Fibroblast of lung (primary cell): ENCODE results near the gene TOMM70. TPM values are rescaled to one million over a fixed set of nuclear protein-coding genes. Genes with fewer than 3 reads are reported as not detected.
"Not testable (repeated sequence)": the region's sequence is repeated elsewhere in the genome, so short reads cannot be mapped to it uniquely, and the experiment has no call there.

Experiments
- DNase-seq, 2 donors: peaks; one replicate each; pipeline versions ENCODE4 v3.0.0 to v3.0.0-alpha.2; 2010; ENCODE audit warnings: low read depth in 2 of 2
- H2AFZ ChIP-seq: 2 replicates; pipeline ENCODE4 v1.5.1; 2012; ENCODE audit warnings: low read length, control low read depth, inconsistent platforms
- H3K27ac ChIP-seq: 2 replicates; pipeline ENCODE4 v1.5.1; 2011; ENCODE audit warnings: low read length, control low read depth; ENCODE audit not compliant: insufficient read depth
- H3K27me3 ChIP-seq: 2 replicates; pipeline ENCODE4 v1.5.1; 2011; ENCODE audit warnings: mild to moderate bottlenecking, low read length; ENCODE audit not compliant: control insufficient read depth, insufficient read depth
- H3K36me3 ChIP-seq: 2 replicates; pipeline ENCODE4 v1.5.1; 2011; ENCODE audit warnings: low read length; ENCODE audit not compliant: control insufficient read depth, insufficient read depth
- H3K4me1 ChIP-seq: 2 replicates; pipeline ENCODE4 v1.5.1; 2011; ENCODE audit warnings: low read length; ENCODE audit not compliant: control insufficient read depth, insufficient read depth; ENCODE audit errors: extremely low read depth
- H3K4me2 ChIP-seq: 2 replicates; pipeline ENCODE4 v1.5.1; 2011; ENCODE audit warnings: low read length, control low read depth; ENCODE audit not compliant: insufficient read depth; ENCODE audit errors: extremely low read depth
- H3K4me3 ChIP-seq, 4 experiments: fragments of 200-600 bp in 1 of 4; sonication (generic) in 1 of 4; replicated peaks in 1 of 4; 2 replicates each; pipeline ENCODE4 v1.5.1; 2011 to 2016; ENCODE audit warnings: low read length in 4 of 4, low read depth in 3 of 4, mild to moderate bottlenecking in 3 of 4, control low read depth in 2 of 4, inconsistent platforms in 1 of 4, mixed read lengths in 1 of 4; ENCODE audit not compliant: insufficient read depth in 1 of 4; ENCODE audit errors: control extremely low read depth in 1 of 4
- H3K79me2 ChIP-seq: 2 replicates; pipeline ENCODE4 v1.5.1; 2012; ENCODE audit warnings: mild to moderate bottlenecking, low read length, inconsistent platforms; ENCODE audit not compliant: control insufficient read depth, insufficient read depth
- H3K9ac ChIP-seq: 2 replicates; pipeline ENCODE4 v1.5.1; 2011; ENCODE audit warnings: mild to moderate bottlenecking, low read length, control low read depth; ENCODE audit not compliant: insufficient read depth
- H3K9me3 ChIP-seq: 2 replicates; pipeline ENCODE4 v1.5.1; 2012; ENCODE audit warnings: low read depth, low read length; ENCODE audit not compliant: control insufficient read depth, insufficient read depth
- H4K20me1 ChIP-seq: 2 replicates; pipeline ENCODE4 v1.5.1; 2011; ENCODE audit warnings: low read length; ENCODE audit not compliant: control insufficient read depth, insufficient read depth; ENCODE audit errors: extremely low read depth
- CTCF ChIP-seq, 2 donors: IDR thresholded peaks in 1 of 2; conservative IDR thresholded peaks in 1 of 2; 1 replicate in 1 of 2; 2 replicates in 1 of 2; pipeline ENCODE4 v1.5.1; 2011 to 2012; ENCODE audit warnings: low read length in 2 of 2, control low read depth in 1 of 2, inconsistent platforms in 1 of 2, low read depth in 1 of 2, mild to moderate bottlenecking in 1 of 2
- EZH2 ChIP-seq: IDR thresholded peaks from 2 replicates; pipeline ENCODE4 v1.5.1; 2012; ENCODE audit warnings: low read length, control low read depth, mild to moderate bottlenecking; ENCODE audit errors: missing control alignments
- polyA plus RNA-seq, 2 donors: library from polyadenylated mRNA; depleted of rRNA in 1 of 2; stranded (reverse) in 1 of 2; unstranded in 1 of 2; fragments of >200 nt; gene quantifications; 2 replicates each; pipeline ENCODE4 v1.2.1, GENCODE V29; 2011 to 2012; ENCODE audit warnings: missing spikeins in 1 of 2
- total RNA-seq: library from RNA; depleted of rRNA; stranded (reverse); fragments of >200 nt; gene quantifications from 2 replicates; pipeline ENCODE4 v1.2.1, GENCODE V29; 2014

TOMM70 gene
- total and polyA plus RNA-seq, 2 donors (not counting 1 experiment from before 2014, with no cell fraction given) = 41.8 to 56.1 TPM

DNA sequence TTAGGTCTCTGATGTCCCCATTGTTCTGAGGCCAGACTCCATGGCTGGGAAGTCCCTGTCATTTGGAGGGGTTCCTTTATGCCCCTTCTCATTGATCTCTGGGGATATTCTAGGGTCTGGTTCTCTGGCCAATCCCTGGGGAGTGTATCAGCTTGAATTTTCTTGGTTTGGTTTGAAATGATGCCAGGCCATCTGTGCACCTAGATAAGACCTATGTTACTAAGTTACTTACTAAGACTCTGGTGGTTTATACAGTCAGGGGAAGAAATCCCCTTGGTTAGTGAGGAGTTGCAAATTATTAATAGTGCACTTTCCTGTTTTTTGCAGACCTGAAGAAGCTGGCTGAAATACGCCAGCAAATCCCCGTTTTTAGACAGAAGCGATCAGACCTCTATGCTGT is 46.0 kb downstream of the TOMM70 start:
- peaks cover 2% of the 10 kb centered on the region for H3K36me3 ChIP-seq
- peak in 1 of 2 donors; percentile 74 for DNase-seq
- TF ChIP-seq CTCF (conservative IDR thresholded peaks at IDR 0.05 in 1 of 2, IDR thresholded peaks at IDR 0.05 in 1 of 2; ENCODE audit: low read depth in 1 of 2, low read length in 2 of 2) (no peak), EZH2 (no peak)

DNA sequence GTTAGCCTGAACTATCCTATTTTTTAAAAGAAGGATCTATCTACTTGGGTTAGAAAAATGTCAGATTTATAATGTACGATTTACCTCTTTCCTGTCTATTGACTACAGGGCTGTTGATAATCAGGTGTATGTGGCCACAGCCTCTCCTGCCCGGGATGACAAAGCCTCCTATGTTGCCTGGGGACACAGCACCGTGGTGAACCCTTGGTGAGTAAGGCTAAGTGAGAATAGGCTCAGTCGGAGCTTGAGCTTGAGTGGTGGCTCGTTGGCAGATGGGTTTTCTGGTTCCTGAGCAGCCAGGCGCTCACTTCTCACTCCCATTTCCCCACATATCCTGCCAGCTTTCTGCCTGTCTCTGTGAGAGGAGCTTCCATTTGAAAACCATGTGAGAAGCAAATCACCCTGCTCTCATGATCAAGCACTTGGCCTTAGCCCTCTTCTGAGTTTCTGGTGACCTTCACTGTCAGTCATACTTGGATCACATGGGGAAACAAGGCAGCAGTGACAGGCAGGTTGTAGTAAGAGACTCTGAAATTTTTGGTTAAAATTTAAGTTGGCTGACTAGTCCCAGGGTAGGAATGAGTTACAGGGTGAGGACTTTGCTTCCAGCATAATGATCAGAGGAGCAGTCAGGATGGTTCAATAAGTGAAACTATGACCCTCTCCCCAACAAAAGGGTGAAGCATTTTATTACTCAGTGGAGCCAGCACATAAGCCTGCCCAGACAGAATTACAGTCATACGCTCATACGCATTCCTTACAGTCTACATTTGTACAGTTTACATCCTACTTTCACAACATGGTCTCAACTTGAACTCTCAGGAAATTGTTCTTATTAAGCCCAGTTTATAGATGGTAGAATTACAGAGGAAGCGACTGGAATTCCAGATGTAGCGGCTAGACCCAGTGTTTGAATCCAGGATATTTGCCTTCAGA is 48.3 kb downstream of the TOMM70 start:
- Histone ChIP-seq H3K36me3 (no peaks in the 10 kb centered on the region), H3K27me3 (no peaks in the 10 kb centered on the region), H3K4me3 (no peak overlapping the region), H3K79me2 (no peaks in the 10 kb centered on the region), H3K27ac (no peak overlapping the region), H3K4me2 (no peak overlapping the region), H3K4me1 (no peaks in the 10 kb centered on the region), H3K9me3 (no peaks in the 10 kb centered on the region), H3K9ac (no peak overlapping the region), H2AFZ (no peak overlapping the region), H4K20me1 (no peaks in the 10 kb centered on the region)
- TF ChIP-seq EZH2 (no peak), CTCF (conservative IDR thresholded peaks at IDR 0.05 in 1 of 2, IDR thresholded peaks at IDR 0.05 in 1 of 2; ENCODE audit: low read depth in 1 of 2, low read length in 2 of 2) (no peak)
- peak in 1 of 2 donors; percentile 19 for DNase-seq

More for the DNA sequence above, 46.0 kb downstream of the TOMM70 start:
- Histone ChIP-seq H3K4me3 (no peak overlapping the region), H3K9ac (no peak overlapping the region), H3K79me2 (no peaks in the 10 kb centered on the region), H4K20me1 (no peaks in the 10 kb centered on the region), H3K4me2 (no peak overlapping the region), H3K9me3 (no peaks in the 10 kb centered on the region), H2AFZ (no peak overlapping the region), H3K27ac (no peak overlapping the region), H3K27me3 (no peaks in the 10 kb centered on the region), H3K4me1 (no peaks in the 10 kb centered on the region)

- H3K4me2 ChIP-seq, H3K79me2 ChIP-seq, H3K9ac ChIP-seq, H4K20me1 ChIP-seq, DNase-seq, H3K36me3 ChIP-seq, H3K27ac ChIP-seq, H3K4me1 ChIP-seq, H3K27me3 ChIP-seq, H3K9me3 ChIP-seq, H3K4me3 ChIP-seq, H2AFZ ChIP-seq: not testable (repeated sequence)
Observed at GRCh38 chr3:100351770-100352169, 49.1 kb downstream of the TOMM70 start.
